A673 (cell line): ENCODE data around the gene DPCD. TPM values are rescaled to one million over a fixed set of nuclear protein-coding genes. Genes with fewer than 3 reads are reported as not detected.

ENCODE experiments used
- BruUV-seq: library from RNA; stranded (reverse); fragments of 400-500 nt; replicated peaks from 2 replicates; lab custom pipeline; 2021; lab: Mats Ljungman, UMichigan
- CTCF ChIA-PET: fragments of 300-600 bp; sonication (Branson Sonifier 250); formaldehyde crosslinking; loops from one replicate; lab custom pipeline; 2022; ENCODE audit warnings: antibody characterized with exemption; lab: Charles Lee
- POLR2A ChIA-PET: fragments of 300-600 bp; sonication (Branson Sonifier 250); formaldehyde crosslinking; loops from one replicate; lab custom pipeline; 2022; ENCODE audit warnings: antibody characterized with exemption; ENCODE audit not compliant: low non-redundant PET; lab: Charles Lee
- DNase-seq: peaks from one replicate; pipeline ENCODE4 v3.0.0-alpha.2; 2015; ENCODE audit warnings: low spot score
- H3K27ac ChIP-seq: fragments of 200-600 bp; sonication (generic); 2 replicates; pipeline ENCODE4 v1.5.1; 2016; ENCODE audit warnings: mixed run types, low read depth, mild to moderate bottlenecking, mixed read lengths, antibody characterized with exemption, low read length; ENCODE audit not compliant: poor library complexity, severe bottlenecking
- H3K27me3 ChIP-seq: fragments of 200-600 bp; sonication (generic); replicated peaks from 2 replicates; pipeline ENCODE4 v1.6.1; 2017; ENCODE audit warnings: mixed run types, low read depth, mild to moderate bottlenecking, mixed read lengths, antibody characterized with exemption, low read length; ENCODE audit not compliant: insufficient read depth, poor library complexity
- H3K36me3 ChIP-seq: fragments of 200-600 bp; sonication (generic); 2 replicates; pipeline ENCODE4 v1.6.1; 2016; ENCODE audit warnings: mixed run types, mild to moderate bottlenecking, mixed read lengths, antibody characterized with exemption, low read length; ENCODE audit not compliant: insufficient read depth, poor library complexity, severe bottlenecking
- H3K4me1 ChIP-seq: fragments of 200-600 bp; sonication (generic); 2 replicates; pipeline ENCODE4 v1.6.1; 2017; ENCODE audit warnings: mixed run types, mild to moderate bottlenecking, mixed read lengths, antibody characterized with exemption, low read length; ENCODE audit not compliant: insufficient read depth, poor library complexity, severe bottlenecking
- H3K4me3 ChIP-seq: fragments of 200-600 bp; sonication (generic); 2 replicates; pipeline ENCODE4 v1.5.1; 2016; ENCODE audit warnings: low read depth, mixed run types, mild to moderate bottlenecking, mixed read lengths, low read length; ENCODE audit not compliant: poor library complexity, severe bottlenecking
- H3K9me3 ChIP-seq: fragments of 200-600 bp; sonication (generic); 2 replicates; pipeline ENCODE4 v1.6.1; 2016; ENCODE audit warnings: mixed run types, low read depth, mild to moderate bottlenecking, mixed read lengths, antibody characterized with exemption, low read length; ENCODE audit not compliant: poor library complexity, severe bottlenecking
- EZH2 ChIP-seq: fragments of 200-600 bp; sonication (generic); IDR thresholded peaks from 2 replicates; pipeline ENCODE4 v1.6.1; 2017; ENCODE audit warnings: borderline replicate concordance, low read depth, mild to moderate bottlenecking, mixed read lengths, antibody characterized with exemption, low read length; ENCODE audit not compliant: poor library complexity, severe bottlenecking
- intact Hi-C: fragments of 100-400 bp; cut with micrococcal nuclease; formaldehyde crosslinking; loops from one replicate; pipeline ENCODE4 v1.10.0; 2022; ENCODE audit not compliant: unreplicated experiment
- total RNA-seq: library from RNA; stranded (reverse); gene quantifications from 2 replicates; pipeline ENCODE4 v1.2.3, GENCODE V29; 2021
- TF ChIP-seq, protein P1 (sequence below): fragments of 300-800, 200-600 bp; sonication (generic); conservative IDR thresholded peaks from 2 replicates; pipeline ENCODE4 v1.5.1; 2017; ENCODE audit warnings: low read depth, mild to moderate bottlenecking, antibody characterized with exemption, low read length, moderate library complexity, mixed read lengths

DPCD gene
- total RNA-seq, 1 experiment from 2014 or later, result 32.5 TPM

DNA sequence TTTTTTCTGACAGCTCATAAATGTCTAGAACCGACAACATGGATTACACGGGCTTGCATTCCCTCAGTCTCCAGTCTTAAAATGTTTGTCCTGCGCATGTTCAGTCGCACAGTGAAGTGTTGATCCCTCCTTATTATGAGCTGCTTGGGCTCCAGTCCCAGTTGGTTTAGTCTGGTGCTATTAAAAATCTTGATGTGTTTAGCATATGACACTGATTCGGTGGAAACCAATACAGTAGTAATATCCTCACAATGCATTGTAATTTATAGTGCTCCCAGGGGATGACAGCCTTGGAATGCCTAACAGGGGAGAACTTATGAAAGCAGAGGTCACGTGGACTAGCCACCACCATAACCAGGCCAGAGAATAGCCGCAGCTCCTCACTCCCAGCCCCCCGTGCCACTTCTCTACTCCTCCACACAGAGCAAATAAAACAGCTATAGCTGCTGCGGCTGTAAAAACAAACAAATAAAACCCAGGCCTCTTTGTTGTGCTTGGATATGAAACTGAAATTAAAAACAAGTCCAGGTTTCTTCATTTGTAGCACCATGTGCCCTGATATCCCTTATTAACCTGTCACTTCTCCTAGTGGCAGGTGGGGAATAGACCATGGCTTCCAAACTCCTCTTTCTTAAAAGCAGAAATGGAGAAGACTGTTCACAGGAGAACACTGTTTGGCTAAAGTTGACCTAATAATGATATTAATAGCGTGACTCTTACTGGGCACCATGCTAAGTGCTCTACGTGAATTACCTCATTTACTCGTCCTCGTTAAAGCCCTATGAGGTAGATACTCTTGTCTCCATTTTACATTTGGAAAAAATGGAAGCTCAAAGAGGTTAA, 7.7 kb downstream of the DPCD start:
- Histone ChIP-seq H3K9me3 (no peaks in the 10 kb centered on the region), H3K27me3 (no peaks in the 10 kb centered on the region), H3K4me1 (no peaks in the 10 kb centered on the region), H3K36me3 (no peaks in the 10 kb centered on the region), H3K27ac (no peak overlapping the region), H3K4me3 (no peak overlapping the region)
- intact Hi-C loops, result no loop called here
- ChIA-PET CTCF (interaction anchor here (0.5 kb wide), 1 partner anchor 55 kb away, joined by 4 read pairs; no protein-coding TSS in a partner anchor), POLR2A (no interaction called here)
- BruUV-seq, result no TSS peak
- TF ChIP-seq EZH2, result no peak
- TF ChIP-seq, protein P1, sequence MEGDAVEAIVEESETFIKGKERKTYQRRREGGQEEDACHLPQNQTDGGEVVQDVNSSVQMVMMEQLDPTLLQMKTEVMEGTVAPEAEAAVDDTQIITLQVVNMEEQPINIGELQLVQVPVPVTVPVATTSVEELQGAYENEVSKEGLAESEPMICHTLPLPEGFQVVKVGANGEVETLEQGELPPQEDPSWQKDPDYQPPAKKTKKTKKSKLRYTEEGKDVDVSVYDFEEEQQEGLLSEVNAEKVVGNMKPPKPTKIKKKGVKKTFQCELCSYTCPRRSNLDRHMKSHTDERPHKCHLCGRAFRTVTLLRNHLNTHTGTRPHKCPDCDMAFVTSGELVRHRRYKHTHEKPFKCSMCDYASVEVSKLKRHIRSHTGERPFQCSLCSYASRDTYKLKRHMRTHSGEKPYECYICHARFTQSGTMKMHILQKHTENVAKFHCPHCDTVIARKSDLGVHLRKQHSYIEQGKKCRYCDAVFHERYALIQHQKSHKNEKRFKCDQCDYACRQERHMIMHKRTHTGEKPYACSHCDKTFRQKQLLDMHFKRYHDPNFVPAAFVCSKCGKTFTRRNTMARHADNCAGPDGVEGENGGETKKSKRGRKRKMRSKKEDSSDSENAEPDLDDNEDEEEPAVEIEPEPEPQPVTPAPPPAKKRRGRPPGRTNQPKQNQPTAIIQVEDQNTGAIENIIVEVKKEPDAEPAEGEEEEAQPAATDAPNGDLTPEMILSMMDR, result no peak
- DNase-seq, result no peak

DNA sequence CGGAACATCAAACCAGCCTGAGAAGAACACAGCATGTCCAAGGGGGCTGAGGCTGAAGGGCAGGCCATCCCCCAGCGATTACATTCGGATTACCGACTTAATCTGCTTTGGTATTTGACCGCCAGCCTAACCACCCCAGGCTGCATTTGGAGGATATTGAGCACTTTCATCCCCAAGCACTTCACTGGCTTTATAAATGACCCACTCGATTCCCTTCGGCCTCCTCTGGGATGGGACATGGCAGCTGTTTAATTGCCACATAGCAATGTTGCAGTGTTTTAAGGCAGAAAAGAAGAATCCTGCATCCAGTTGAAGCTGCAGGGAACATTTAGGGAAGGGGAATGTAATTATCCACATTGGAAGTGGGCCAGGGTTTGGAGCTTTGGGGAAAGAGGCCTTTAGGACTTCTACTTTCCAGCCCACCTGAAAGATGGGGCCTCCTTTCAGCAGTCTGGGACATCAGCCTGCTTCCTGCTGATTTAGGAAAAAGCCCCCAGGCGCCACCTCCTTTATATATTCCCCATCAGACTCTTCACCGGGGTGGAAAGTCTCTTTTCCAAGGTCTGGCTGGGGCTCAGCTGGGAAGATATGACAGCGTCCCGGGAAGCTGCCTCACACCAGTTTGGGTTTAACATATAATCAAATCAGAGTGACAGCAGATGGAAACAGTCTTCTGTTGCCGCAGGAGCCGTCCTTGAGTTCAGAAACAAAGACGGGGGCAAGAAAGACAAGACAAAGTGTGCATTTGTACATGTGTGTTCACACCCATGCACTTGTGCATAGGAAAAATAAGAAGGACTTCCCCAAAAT, 9.2 kb downstream of the DPCD start:
- no TSS peak for BruUV-seq
- no peaks in the 10 kb centered on the region for H3K9me3 ChIP-seq
- no peaks in the 10 kb centered on the region for H3K27me3 ChIP-seq
- no peaks in the 10 kb centered on the region for H3K36me3 ChIP-seq
- no peak overlapping the region for H3K27ac ChIP-seq
- no peaks in the 10 kb centered on the region for H3K4me1 ChIP-seq
- intact Hi-C loops, result no loop called here
- no peak overlapping the region for H3K4me3 ChIP-seq
- ChIA-PET CTCF (interaction anchor here (0.5 kb wide), 1 partner anchor 155 kb away, joined by 3 read pairs; no protein-coding TSS in a partner anchor), POLR2A (no interaction called here)
- DNase-seq, result no peak
- TF ChIP-seq, protein P1, result no peak
- TF ChIP-seq EZH2, result no peak

DNA sequence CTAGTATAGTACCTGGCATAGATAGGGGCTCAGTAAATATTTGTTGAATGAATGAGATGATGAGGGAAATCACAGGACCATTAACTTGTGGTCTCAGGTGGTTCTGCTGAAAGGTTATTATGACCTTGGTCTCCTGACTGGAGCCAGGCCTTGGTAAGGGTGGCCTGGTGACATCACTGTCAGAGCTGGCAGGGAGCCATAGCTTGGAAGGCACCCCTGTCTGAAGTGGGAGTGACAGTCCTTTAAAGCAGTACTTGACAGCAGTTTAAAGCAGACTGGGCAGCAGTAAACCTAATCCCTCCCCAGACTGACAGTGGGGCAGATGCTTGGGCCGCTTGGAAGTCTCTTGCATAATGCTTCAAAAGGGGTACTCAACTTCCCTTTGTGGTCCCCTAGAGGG, 13.4 kb downstream of the DPCD start:
- H3K27ac ChIP-seq, result no peak overlapping the region
- no peaks in the 10 kb centered on the region for H3K27me3 ChIP-seq
- no peak for TF ChIP-seq EZH2
- TF ChIP-seq, protein P1, result no peak
- POLR2A ChIA-PET, result no interaction called here
- DNase-seq, result no peak
- intact Hi-C loops, result loop anchor here (5.0 kb wide), 1 partner anchor 471 kb away; no protein-coding TSS in a partner anchor
- CTCF ChIA-PET, result interaction anchor here (1.3 to 1.8 kb wide), 2 partner anchors 135 to 179 kb away, joined by 3 to 35 read pairs; no protein-coding TSS in a partner anchor
- BruUV-seq, result no TSS peak
- no peaks in the 10 kb centered on the region for H3K36me3 ChIP-seq
- H3K9me3 ChIP-seq, result no peaks in the 10 kb centered on the region
- no peaks in the 10 kb centered on the region for H3K4me1 ChIP-seq
- no peak overlapping the region for H3K4me3 ChIP-seq
